HTERT RPE-1 (cell line): ENCODE measurements around the gene ZNF708.
"Not testable (repeated sequence)": the region's sequence is repeated elsewhere in the genome, so short reads cannot be mapped to it uniquely, and the experiment has no call there.

Source experiments
- in situ Hi-C: fragments of 300-500 bp; cut with MboI; formaldehyde crosslinking; loops from 4 replicates; pipeline ENCODE4 v1.14.3; 2020; ENCODE audit warnings: low sequenced_read_pairs

ZNF708 gene

DNA sequence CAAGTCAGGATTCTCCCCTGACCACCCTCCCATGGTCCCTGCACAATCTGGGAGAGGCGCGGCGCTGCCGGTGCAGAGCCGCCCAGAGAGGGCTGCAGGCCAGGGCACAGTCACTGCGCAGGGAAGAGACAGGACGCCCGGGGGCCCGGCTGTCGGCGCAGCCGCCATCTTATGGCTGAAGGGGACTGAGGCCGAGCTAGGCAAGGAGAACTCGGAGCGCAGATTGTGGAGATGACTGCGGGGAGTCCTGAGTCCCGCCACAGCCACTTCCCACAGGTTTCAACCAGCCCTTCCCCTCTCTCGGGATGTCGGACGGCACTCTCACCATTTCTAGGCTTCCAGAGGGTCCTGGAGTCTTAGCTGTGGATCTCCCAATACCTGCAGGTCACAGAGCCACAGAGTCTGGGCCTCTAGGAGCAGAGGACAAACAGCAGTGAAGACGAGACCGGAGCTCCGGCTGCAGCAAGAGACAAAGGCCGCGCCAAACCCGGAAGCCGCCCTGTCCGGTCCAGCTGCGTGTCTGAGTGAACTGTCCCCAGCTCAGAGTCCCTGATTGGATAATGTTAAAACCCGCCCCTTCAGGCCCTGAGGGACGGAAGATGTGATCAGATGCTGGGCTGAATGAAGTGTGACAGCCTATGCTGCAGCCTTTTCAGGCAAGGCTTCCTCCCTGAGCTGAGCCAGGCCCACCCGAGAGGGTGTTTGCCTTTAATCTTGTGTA, at the start of gene ZNF708:
Gene ZNF708 (minus strand): TSS at position 526 of the 721 bp plus-strand sequence. CDS start 198 bp downstream, at position 328.
- in situ Hi-C loops: no loop called here

DNA sequence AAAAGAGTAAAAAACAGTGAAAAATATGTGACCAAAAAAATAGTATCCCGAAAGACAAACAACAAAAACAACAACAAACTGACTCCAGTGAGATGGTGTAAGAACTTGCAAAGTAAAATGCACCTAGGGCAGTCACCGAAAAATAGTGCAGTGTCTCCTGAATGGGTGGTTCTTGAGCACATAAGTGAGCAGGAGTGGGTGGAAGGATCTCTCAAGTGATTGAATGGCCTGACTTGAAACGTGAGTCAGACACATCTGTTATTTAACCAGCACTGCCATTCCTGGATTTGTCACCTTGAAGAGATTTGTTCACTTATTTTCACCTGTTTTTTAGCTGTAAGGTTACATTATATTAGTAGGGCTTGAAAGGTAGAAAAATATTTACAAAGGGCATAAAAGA, 33.1 kb upstream of the ZNF708 start:
- in situ Hi-C loops: no loop called here

DNA sequence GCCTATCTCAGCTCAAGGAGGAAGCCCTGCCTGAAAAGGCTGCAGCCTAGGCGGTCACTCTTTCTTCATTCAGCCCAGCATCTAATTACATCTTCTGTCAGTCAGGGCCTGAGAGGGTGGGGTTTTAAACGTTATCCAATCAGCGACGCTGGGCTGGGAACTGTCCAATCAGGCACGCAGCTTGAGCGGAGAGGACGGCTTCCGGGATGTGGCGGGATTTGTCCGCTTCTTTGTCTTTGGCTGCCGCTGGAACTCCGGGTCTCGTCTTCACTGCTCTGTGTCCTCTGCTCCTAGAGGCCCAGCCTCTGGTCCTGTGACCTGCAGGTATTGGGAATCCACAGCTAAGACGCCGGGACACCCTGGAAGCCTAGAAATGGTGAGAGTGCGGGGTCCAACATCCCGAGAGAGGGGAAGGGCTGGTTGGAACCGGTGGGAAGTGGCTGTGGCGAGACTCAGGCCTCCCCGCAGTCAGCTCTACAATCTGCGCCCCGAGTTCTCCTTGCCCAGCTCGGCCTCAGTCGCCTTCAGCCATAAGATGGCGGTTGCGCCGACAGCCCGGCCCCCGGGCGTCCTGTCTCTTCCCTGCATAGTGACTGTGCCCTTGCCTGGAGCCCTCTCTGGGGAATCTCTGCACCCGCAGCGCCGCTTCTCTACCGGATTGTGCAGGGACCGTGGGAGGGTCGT, 29.7 kb upstream of the ZNF708 start, which contains the start of gene ZNF738:
Gene ZNF738 (plus strand): TSS at position 233 of the 684 bp plus-strand sequence. CDS start 141 bp downstream, at position 374.
- in situ Hi-C loops: no loop called here

DNA sequence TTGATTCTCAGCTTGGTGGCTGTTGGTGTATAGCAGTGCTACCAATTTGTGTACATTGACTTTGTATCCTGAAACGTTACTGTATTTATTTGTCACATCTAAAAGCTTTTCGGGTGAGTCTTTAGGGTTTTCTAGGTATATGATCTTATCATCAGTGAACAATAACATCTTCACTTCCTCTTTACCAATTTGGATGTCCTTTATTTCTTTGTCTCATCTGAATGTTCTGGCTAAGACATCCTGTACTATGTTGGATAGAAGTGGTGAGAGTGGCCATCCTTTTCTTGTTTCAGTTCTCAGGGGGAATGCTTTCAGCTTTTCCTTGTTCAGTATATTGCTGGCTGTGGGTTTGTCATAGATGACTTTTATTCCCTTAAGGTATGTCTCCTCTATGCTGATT, 23.6 kb upstream of the ZNF708 start:
- in situ Hi-C loops: no loop called here

DNA sequence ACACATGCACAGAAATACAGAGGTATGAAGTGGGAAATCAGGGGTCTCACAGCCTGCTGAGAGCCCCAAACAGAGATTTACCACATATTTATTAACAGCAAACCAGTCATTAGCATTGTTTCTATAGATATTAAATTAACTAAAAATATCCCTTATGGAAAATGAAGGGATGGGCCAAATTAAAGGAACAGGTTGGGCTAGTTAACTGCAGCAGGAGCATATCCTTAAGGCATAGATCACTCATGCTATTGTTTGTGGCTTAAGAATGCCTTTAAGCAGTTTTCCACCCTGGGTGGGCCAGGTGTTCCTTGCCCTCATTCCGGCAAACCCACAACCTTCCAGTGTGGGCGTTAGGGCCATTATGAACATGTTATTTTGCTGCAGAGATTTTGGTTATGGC, 15.6 kb upstream of the ZNF708 start:
- in situ Hi-C loops: not testable (repeated sequence)

DNA sequence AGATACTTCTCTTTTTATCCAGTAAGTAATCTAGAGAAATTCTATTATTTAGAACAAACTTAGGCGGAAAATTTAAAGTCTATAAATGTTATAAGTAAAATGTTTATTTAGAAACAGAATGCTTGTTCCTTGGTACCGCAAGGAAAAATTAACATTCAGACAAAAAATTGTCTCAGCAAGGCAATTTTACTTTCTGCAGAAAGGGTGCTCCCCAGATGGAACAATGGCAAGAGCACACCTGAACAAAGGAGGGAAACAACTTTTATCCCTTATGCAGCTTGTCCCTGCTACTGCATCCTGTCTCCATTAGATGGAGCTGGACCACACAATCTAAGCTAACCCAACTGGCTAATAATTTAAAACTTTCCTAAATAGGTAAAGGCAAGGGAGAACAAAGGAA, 6.5 kb upstream of the ZNF708 start:
- in situ Hi-C loops: no loop called here

DNA sequence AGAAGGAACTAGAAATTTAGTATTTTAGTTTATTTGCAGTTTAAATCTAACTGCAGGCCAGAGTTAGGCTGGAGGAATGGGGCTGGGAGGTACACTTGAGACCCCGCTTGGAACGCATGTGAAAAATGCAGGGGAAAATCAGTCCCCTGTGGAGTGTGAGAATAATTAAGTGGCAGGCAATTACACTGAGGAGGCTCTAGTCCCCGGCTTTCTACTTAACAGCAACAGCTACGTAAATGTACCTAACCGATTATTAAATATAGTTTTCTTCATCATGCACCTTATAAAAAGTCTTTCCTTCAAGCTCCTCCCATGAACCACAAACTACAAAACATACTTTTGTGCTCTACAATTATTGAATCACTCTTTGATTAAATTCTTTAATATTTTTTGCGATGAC, 804 bp downstream of the ZNF708 start:
- in situ Hi-C loops: no loop called here

DNA sequence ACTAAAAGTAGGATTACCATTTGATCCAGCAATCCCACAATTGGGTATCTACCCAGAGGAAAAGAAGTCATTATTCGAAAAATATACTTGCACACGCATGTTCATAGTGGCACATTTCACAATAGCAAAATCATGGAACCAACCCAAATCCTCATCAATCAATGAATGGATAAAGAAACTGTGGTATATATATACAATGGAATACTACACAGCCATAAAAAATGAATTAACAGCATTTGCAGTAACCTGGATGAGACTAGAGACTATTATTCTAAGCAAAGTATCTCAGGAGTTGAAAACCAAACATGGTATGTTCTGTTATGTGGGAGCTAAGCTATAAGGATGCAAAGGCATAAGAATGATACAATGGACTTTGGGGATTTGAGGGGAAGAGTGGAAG, 3.0 kb downstream of the ZNF708 start:
- in situ Hi-C loops: no loop called here

DNA sequence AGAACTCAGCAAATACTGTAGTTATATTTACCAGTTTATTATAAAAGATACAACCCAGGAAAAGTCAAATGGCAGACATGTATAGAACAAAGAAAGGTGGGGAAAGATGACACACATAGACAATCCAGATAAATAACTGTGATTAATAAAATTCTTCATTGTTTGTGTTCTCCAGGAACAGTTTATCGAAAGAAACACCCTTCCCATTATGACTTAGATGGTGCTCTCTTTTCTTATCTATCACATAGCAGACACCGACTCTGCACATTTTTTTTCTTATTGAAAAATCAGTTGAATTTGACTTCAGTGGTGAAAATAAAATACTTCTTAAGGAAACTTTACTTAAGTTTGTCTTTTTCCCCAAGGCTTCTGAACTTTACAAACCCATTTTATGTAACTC, 6.2 kb downstream of the ZNF708 start:
- in situ Hi-C loops: no loop called here

DNA sequence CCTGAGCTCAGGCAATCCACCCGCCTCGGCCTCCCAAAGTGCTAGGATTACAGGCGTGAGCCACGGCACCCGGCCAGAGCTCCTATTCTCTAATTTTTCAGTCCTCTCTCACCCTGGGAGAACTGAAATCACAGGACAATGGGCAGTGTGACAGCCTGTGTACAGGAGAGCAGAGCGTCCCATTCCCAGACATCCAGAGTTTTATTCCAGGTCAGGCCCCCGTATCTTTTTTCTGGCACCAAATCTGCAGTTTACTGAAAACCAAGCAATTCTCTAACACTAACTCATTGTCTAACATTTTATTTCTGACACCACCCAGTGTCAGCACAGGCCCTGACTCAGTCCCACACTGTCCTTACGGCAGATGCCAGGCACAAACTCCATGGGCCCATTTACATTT, 6.7 kb downstream of the ZNF708 start:
- in situ Hi-C loops: no loop called here

DNA sequence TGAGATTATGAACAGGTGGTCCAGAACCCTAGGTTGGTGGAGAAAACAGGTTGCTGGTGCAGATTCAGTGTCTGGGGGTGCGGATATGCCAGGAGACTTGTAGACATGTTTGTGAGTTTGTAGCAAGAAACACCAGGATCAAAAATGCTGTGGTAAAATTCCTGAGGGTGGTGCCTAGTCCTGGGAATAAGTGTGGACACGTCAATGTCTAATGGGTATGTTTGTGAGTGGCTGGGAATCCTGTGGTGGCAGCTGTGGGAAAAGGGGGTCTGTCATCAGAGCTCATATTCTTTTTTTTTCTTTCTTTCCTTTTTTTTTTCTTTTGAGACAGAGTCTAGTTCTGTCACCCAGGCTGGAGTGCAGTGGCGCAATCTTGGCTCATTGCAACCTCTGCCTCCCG, 7.2 kb downstream of the ZNF708 start:
- in situ Hi-C loops: no loop called here

DNA sequence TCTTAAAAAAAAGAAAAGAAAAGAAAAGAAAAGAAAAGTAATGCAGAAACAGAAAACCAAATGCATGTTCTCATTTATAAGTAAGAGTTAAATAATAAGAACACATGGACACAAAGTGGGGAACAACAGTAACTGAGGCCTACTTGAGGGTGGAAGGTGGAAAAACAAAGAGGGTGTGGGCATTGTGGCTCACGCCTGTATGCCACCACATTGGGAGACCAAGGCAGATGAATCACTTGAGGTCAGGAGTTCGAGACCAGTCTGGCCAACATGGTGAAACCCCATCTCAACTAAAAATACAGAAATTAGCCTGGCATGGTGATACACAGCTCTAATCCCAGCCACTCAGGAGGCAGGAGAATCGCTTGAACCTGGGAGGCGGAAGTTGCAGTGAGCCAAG, 8.1 kb downstream of the ZNF708 start:
- in situ Hi-C loops: no loop called here

DNA sequence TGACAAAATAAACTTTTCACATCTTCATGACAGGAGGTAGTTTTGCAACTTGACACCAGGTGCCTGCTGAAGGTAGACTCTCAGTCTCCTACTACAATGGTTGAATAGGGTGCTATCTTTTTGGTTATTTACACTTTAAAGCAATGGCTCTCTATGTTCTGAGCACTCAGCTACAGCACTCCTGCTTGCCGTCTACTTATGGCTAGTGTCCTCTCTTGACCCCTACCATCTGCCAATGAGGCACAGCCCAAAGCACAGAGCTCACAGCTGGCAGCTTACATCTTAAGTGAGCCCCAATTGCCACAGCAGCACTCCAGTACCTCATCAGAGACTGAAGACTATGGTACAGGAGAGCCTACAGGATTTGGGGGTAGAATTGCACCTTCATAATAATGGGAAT, 11.4 kb downstream of the ZNF708 start:
- in situ Hi-C loops: no loop called here

DNA sequence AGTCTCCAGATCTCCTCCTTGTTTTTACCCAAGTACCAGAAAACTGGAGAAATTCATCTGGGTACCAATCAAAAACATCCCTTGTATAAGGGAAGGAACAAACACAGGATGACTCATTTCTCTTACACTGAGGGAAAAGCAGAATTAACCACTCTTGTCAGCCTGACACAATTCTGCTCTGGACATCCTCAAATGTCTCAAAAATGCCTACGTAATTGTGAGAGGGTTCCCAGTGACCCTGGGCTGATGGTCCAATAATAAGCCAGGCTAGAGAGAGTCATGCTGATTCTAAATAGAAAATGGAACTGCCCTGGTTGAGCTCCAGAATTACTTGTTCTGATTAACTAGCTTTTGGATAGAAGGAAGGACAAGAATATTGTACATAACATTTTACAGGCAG, 14.5 kb downstream of the ZNF708 start:
- in situ Hi-C loops: no loop called here

DNA sequence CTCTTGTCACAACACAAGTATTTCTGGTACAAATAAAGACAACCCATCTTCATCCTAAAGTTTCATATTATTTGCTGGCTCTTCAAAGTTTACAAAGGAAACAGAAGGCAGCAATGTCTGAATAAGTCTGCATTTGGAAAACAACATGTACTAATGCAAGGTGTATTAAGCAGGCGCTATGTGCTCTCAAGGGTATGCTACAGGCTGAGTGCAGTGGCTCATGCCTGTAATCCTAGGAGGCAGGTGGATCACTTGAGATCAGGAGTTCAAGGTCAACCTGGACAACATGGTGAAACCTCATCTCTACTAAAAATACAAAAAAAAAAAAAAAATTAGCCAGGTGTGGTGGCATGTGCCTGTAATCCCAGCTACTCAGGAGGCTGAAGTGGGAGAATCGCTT, 16.4 kb downstream of the ZNF708 start:
- in situ Hi-C loops: not testable (repeated sequence)

DNA sequence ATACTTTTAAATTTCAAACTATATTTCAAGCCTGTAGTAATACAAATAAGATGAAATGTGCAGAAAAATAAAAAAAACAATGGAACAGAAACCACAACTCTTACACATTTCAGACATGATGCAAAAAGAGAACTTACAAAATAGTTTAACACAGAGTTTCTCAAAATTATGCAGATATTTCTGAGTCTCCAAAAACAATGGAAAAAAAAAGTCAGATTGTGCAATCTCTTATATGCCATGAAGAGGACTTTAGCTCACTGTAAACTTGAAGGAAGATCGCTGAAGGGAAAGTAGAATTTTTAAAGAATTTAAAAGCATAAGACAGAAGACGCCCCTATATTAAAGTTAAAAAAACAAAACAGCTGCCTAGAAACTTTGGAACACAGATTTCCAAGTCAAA, 20.4 kb downstream of the ZNF708 start:
- in situ Hi-C loops: no loop called here

DNA sequence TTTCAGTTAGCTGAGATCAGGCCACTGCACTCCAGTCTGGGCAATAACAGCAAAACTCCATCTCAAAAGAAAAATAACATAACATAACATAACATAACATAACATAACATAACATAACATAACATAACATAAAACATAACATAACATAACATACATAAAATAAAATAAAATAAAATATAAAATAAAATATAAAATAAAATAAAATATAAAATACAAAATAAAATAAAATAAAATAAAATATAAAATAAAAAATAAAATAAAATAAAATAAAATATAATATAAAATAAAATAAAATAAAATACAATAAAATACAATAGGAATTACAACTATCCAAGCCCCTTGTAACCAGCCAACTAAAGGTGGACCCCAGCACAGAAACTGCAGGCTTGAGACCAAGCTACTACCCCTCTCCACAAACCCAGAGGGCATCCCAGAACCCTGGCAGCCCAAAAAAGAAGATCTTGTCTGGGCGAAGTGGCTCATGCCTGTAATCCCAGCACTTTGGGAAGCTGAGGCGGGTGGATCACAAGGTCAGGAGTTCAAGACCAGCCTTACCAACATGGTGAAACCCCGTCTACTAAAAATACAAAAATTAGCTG, 22.2 kb downstream of the ZNF708 start:
- in situ Hi-C loops: not testable (repeated sequence)

DNA sequence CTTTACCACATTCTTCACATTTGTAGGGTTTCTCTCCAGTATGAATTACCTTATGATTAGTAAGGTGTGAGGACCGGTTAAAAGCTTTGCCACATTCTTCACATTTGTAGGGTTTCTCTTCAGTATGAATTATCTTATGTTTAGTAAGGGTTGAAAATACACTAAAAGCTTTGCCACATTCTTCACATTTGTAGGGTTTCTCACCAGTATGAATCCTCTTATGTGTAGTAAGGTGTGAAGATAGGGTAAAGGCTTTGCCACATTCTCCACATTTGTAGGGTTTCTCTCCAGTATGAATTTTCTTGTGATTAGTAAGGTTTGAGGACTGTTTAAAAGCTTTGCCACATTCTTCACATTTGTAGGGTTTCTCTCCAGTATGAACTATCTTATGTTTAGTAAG, 35.4 kb downstream of the ZNF708 start:
- in situ Hi-C loops: not testable (repeated sequence)

DNA sequence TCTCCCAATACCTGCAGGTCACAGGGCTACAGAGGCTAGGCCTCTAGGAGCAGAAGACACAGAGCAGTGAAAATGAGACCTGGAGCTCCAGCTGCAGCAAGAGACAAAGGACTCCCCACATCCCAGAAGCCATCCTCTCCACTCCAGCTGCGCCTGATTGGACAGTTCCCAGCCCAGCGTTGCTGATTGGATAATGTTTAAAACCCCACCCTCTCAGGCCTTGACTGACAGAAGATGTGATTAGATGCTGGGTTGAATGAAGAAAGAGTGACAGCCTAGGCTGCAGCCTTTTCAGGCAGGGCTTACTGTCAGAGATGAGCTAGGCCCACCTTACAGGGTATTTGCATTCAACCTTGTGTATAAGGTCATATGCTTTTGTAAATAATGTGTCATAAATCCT, 59.4 kb downstream of the ZNF708 start:
- in situ Hi-C loops: no loop called here

DNA sequence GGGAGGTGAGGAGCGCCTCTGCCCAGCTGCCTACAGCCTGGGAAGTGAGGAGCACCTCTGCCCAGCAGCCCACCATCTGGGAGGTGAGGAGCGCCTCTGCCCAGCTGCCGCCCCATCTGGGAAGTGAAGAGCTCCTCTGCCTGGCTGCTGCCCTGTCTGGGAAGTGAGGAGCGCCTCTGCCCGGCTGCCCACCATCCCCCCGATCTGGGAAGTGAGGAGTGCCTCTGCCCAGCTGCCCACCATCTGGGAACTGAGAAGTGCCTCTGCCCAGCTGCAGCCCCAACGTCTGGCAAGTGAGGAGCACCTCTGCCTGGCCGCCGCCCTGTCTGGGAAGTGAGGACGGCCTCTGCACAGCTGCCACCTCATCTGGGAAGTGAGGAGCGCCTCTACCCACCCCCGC, 64.3 kb downstream of the ZNF708 start:
- in situ Hi-C loops: no loop called here

DNA sequence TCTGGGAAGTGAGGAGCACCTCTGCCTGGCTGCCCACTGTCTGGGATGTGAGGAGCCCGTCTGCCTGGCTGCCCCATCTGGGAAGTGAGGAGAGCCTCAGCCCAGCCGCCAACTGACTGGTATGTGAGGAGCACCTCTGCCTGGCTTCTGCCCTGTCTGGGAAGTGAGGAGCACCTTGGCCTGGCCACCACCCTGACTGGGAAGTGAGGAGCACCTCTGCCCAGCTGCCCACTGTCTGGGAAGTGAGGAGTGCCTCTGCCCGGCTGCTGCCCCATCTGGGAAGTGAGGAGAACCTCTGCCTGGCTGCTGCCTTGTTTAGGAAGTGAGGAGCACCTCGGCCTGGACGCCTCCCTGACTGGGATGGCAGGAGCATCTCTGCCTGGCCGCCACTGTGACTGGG, 64.8 kb downstream of the ZNF708 start:
- in situ Hi-C loops: no loop called here

DNA sequence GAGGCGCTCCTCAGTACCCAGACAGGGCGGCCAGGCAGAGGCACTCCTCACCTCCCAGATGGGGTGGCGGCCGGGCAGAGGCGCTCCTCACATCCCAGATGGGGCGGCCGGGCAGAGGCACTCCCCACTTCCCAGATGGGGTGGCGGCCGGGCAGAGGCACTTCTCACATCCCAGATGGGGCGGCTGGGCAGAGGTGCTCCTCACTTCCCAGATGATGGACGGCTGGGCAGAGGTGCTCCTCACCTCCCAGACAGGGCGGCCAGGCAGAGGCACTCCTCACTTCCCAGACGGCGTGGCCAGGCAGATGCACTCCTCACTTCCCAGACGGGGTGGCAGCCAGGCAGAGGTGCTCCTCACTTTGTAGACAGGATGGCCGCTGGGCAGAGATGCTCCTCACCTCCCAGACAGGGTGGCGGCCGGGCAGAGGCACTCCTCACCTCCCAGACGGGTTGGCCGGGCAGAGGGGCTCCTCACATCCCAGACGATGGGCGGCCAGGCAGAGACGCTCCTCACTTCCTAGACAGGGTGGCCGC, 68.3 kb downstream of the ZNF708 start:
- in situ Hi-C loops: not testable (repeated sequence)
